Tibial nerve (tissue), 4 donors: ENCODE data around the gene RELL1. TPM values are rescaled to one million over a fixed set of nuclear protein-coding genes. Genes with fewer than 3 reads are reported as not detected.

ENCODE experiments used
- DNase-seq, 2 donors: peaks; one replicate each; pipeline ENCODE4 v3.0.0-alpha.2; 2019; ENCODE audit warnings: low spot score in 2 of 2
- H3K27ac ChIP-seq, 4 donors: fragments of 200-600 bp; sonication (generic) in 3 of 4; one replicate each; pipeline ENCODE4 v1.5.1; 2017 to 2019; ENCODE audit warnings: mild to moderate bottlenecking in 1 of 4
- H3K27me3 ChIP-seq, 2 donors: fragments of 200-600 bp; sonication (generic) in 1 of 2; one replicate each; pipeline versions ENCODE4 v1.5.1 to v1.6.0; 2017 to 2019
- H3K36me3 ChIP-seq, 3 donors: fragments of 200-600 bp; sonication (generic); one replicate each; pipeline ENCODE4 v1.5.1; 2018 to 2019
- H3K4me1 ChIP-seq, 4 donors: fragments of 200-600 bp; sonication (generic) in 3 of 4; one replicate each; pipeline ENCODE4 v1.5.1; 2017 to 2019
- H3K4me3 ChIP-seq, 4 donors: fragments of 200-600 bp; sonication (generic) in 3 of 4; one replicate each; pipeline ENCODE4 v1.5.1; 2017 to 2019; ENCODE audit warnings: mild to moderate bottlenecking in 1 of 4, moderate library complexity in 1 of 4
- H3K9me3 ChIP-seq, 4 donors: fragments of 200-600 bp; sonication (generic) in 3 of 4; one replicate each; pipeline ENCODE4 v1.5.1; 2017 to 2019
- CTCF ChIP-seq, 5 experiments: fragments of 200-600 bp in 3 of 5; fragments of 450-650 bp in 2 of 5; sonication (generic) in 3 of 5; IDR thresholded peaks; one replicate each; pipeline ENCODE4 v1.5.1; 2016 to 2019; ENCODE audit warnings: antibody characterized with exemption in 5 of 5, mild to moderate bottlenecking in 3 of 5, moderate library complexity in 2 of 5
- EP300 ChIP-seq, 2 donors: sonication (generic); formaldehyde crosslinking; IDR thresholded peaks; one replicate each; pipeline ENCODE4 v1.6.1; 2017; ENCODE audit warnings: antibody characterized with exemption in 2 of 2, mild to moderate bottlenecking in 1 of 2
- POLR2A ChIP-seq, 2 donors: fragments of 450-650 bp; IDR thresholded peaks; one replicate each; pipeline ENCODE4 v1.6.1; 2017; ENCODE audit warnings: antibody characterized with exemption in 2 of 2, mild to moderate bottlenecking in 2 of 2, moderate library complexity in 2 of 2
- WGBS, 2 donors: methylation state at CpG; one replicate each; pipeline ENCODE4 v1.1.5; 2018; 5-methylcytosine and 5-hydroxymethylcytosine counted together
- total RNA-seq, 4 donors: library from RNA; depleted of rRNA; stranded (reverse); fragments of >200 nt; gene quantifications; one replicate each; pipeline ENCODE4 v1.1.0, GENCODE V29; 2016

RELL1 gene
- total RNA-seq, 4 donors from 2014 or later, result 43.8 to 78.0 (median 61.2) TPM

GRCh38 chr4:37725718-37726117, 39.5 kb upstream of the RELL1 start:
- 75 to 97% methylated on average over 7 of the region's 7 CpGs for WGBS, 2 donors
- no peaks in the 10 kb centered on the region for H3K27me3 ChIP-seq
- H3K4me3 ChIP-seq, result no peak overlapping the region
- no peak for DNase-seq
- H3K27ac ChIP-seq, result no peak overlapping the region
- H3K4me1 ChIP-seq, result no peaks in the 10 kb centered on the region
- no peak for TF ChIP-seq CTCF (IDR thresholded peaks at IDR 0.05)
- no peak for TF ChIP-seq EP300 (IDR thresholded peaks at IDR 0.05)
- no peak for TF ChIP-seq POLR2A (IDR thresholded peaks at IDR 0.05)
- no peaks in the 10 kb centered on the region for H3K36me3 ChIP-seq
- no peaks in the 10 kb centered on the region for H3K9me3 ChIP-seq

- no peak overlapping the region for H3K27ac ChIP-seq
- no peak overlapping the region for H3K4me3 ChIP-seq
- H3K36me3 ChIP-seq, result no peaks in the 10 kb centered on the region
- H3K4me1 ChIP-seq, result no peaks in the 10 kb centered on the region
- 100% methylated on average over 1 of the region's 1 CpG for WGBS, 2 donors
- DNase-seq, result no peak
- no peaks in the 10 kb centered on the region for H3K27me3 ChIP-seq
- no peak for TF ChIP-seq EP300 (IDR thresholded peaks at IDR 0.05)
- no peak for TF ChIP-seq CTCF (IDR thresholded peaks at IDR 0.05)
- TF ChIP-seq POLR2A (IDR thresholded peaks at IDR 0.05), result no peak
- H3K9me3 ChIP-seq, result no peaks in the 10 kb centered on the region
Observed at GRCh38 chr4:37723067-37723466, 36.9 kb upstream of the RELL1 start.

GRCh38 chr4:37721995-37722638, 35.9 kb upstream of the RELL1 start:
- Histone ChIP-seq H3K4me1 (no peaks in the 10 kb centered on the region), H3K27me3 (no peaks in the 10 kb centered on the region), H3K27ac (no peak overlapping the region), H3K9me3 (no peaks in the 10 kb centered on the region), H3K36me3 (no peaks in the 10 kb centered on the region), H3K4me3 (no peak overlapping the region)
- DNase-seq, result no peak
- TF ChIP-seq EP300 (IDR thresholded peaks at IDR 0.05), result no peak
- TF ChIP-seq CTCF (IDR thresholded peaks at IDR 0.05), result no peak
- TF ChIP-seq POLR2A (IDR thresholded peaks at IDR 0.05), result no peak
- 82 to 83% methylated on average over 4 of the region's 4 CpGs for WGBS, 2 donors

GRCh38 chr4:37719021-37719420, 32.8 kb upstream of the RELL1 start:
- DNase-seq, result no peak
- no peak overlapping the region for H3K27ac ChIP-seq
- WGBS, 2 donors, result 94 to 96% methylated on average over 1 of the region's 1 CpG
- H3K9me3 ChIP-seq, result no peaks in the 10 kb centered on the region
- TF ChIP-seq POLR2A (IDR thresholded peaks at IDR 0.05) (no peak), EP300 (IDR thresholded peaks at IDR 0.05) (no peak), CTCF (IDR thresholded peaks at IDR 0.05) (no peak)
- H3K36me3 ChIP-seq, result no peaks in the 10 kb centered on the region
- H3K4me1 ChIP-seq, result no peaks in the 10 kb centered on the region
- no peaks in the 10 kb centered on the region for H3K27me3 ChIP-seq
- H3K4me3 ChIP-seq, result no peak overlapping the region

- no peak for DNase-seq
- Histone ChIP-seq H3K4me1 (no peaks in the 10 kb centered on the region), H3K9me3 (no peaks in the 10 kb centered on the region), H3K36me3 (no peaks in the 10 kb centered on the region), H3K27ac (no peak overlapping the region), H3K27me3 (no peaks in the 10 kb centered on the region), H3K4me3 (no peak overlapping the region)
- whole genome bisulfite sequencing, 2 donors, result 64 to 65% methylated on average over 4 of the region's 4 CpGs
- TF ChIP-seq EP300 (IDR thresholded peaks at IDR 0.05) (no peak), POLR2A (IDR thresholded peaks at IDR 0.05) (no peak), CTCF (IDR thresholded peaks at IDR 0.05) (no peak)
Observed at GRCh38 chr4:37717576-37717975, 31.4 kb upstream of the RELL1 start.
